ENCODE measurements around the gene EHMT2. TPM values are rescaled to one million over a fixed set of nuclear protein-coding genes. Genes with fewer than 3 reads are reported as not detected.

Gene EHMT2
- total RNA-seq, 1 experiment from 2014 or later = 68.3 TPM

DNA sequence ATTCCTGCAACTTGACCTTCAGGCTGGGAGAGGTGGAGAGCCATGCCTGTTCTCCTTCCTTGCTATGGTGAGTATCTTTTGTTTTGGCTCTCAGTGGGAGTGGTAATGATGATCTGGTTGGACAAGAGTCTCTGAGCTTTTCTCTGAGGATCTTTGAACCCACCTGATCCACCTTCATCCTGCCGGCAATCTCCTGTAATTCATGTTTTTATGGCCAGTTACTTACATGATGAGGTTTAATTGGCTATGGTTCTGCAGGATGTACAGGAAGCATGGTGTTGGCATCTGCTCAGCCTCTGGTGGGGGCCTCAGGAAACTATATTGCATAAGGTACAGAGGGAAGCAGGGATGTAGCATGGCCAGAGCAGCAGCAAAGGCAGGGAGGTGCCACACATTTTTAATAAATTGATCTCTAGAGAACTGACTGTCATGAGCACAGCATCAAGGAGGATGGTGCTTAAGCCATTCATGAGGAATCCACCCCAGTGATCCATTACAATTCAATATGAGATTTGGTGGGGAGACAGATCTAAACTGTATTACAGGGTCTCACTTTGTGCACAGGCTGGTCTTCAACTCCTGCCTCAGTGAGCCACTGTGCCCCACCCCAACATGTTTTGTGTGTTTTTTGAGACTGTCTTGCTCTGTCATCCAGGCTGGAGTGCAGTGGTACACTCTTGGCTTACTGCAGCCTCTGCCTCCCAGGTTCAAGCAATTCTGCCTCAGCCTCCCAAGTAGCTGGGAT lies 60.0 kb downstream of the EHMT2 start:
- Histone ChIP-seq H3K9me3 (ENCODE audit: insufficient read depth, low read depth) (no peaks in the 10 kb centered on the region), H3K4me1 (replicated peaks; ENCODE audit: insufficient read depth) (peaks cover 27% of the 10 kb centered on the region), H3K36me3 (ENCODE audit: low read depth) (peaks cover 44% of the 10 kb centered on the region), H3K27me3 (ENCODE audit: insufficient read depth, low read depth) (no peaks in the 10 kb centered on the region), H3K4me3 (peak overlapping the region; percentile 94), H3K79me2 (ENCODE audit: low read depth) (peaks cover 63% of the 10 kb centered on the region), H3K4me2 (peak overlapping the region; percentile 98), H4K20me1 (ENCODE audit: insufficient read depth) (peaks cover 41% of the 10 kb centered on the region), H3F3A (ENCODE audit: insufficient read depth, low read depth) (peaks cover 89% of the 10 kb centered on the region), H3K27ac (peak overlapping the region; percentile 77), H2AFZ (no peak overlapping the region), H3K9me2 (ENCODE audit: insufficient read depth) (no peaks in the 10 kb centered on the region)
- POLR2A ChIA-PET (ENCODE audit: unreplicated experiment) = interaction anchor here (0.7 kb wide), 1 partner anchor 119 kb away, joined by 4 read pairs; no protein-coding TSS in a partner anchor
- intact Hi-C loops (cut with micrococcal nuclease; ENCODE audit: unreplicated experiment) = no loop called here
- TF ChIP-seq, protein P1, sequence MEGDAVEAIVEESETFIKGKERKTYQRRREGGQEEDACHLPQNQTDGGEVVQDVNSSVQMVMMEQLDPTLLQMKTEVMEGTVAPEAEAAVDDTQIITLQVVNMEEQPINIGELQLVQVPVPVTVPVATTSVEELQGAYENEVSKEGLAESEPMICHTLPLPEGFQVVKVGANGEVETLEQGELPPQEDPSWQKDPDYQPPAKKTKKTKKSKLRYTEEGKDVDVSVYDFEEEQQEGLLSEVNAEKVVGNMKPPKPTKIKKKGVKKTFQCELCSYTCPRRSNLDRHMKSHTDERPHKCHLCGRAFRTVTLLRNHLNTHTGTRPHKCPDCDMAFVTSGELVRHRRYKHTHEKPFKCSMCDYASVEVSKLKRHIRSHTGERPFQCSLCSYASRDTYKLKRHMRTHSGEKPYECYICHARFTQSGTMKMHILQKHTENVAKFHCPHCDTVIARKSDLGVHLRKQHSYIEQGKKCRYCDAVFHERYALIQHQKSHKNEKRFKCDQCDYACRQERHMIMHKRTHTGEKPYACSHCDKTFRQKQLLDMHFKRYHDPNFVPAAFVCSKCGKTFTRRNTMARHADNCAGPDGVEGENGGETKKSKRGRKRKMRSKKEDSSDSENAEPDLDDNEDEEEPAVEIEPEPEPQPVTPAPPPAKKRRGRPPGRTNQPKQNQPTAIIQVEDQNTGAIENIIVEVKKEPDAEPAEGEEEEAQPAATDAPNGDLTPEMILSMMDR (conservative IDR thresholded peaks at IDR 0.05) = no peak
- no peak for TF ChIP-seq EZH2 (IDR thresholded peaks at IDR 0.05; ENCODE audit: low read depth)
- DNase-seq = no peak
- CTCF ChIA-PET = interaction anchor here (0.6 kb wide), 1 partner anchor 164 kb away, joined by 4 read pairs; no protein-coding TSS in a partner anchor
- no TSS peak for BruUV-seq (replicated peaks)

DNA sequence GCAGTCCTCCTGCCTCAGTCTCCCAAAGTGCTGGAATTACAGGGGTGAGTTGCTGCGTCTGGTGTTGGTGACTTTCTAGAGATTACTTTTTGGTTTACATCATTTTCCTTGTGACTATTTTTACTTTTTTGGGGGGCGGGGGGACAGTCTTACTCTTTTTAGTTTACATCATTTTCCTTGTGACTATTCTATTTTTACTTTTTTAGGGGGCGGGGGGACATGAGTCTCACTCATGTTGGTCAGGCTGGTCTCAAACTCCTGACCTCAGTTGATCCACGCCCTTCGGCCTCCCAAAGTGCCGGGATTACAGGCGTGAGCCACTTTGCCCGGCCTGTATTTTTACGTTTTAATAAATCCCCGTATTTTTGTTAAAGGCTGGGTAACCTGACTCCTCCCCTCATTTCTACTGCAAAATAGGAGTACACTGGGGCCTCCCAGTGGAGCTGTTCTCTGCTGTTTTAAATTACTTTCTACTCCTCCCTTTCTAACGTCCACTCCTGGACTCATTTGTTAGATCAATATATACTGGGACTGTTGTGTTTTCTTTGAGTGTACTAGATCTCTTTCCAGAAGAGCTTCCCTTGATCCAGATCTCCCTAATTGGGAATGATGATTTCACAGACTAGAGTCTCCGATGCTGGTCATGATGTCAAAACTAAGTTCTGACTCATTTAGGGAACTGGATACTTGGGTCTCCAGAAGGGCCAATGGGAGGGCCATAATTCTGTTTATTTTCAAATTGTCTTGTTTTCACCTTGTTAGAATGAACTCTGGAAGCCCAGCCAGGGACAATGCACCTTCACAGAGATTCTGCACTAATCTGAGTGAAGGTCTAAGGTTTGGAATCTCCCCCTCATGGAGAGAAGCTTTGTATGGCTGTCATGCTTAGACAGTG lies 60.8 kb downstream of the EHMT2 start:
- intact Hi-C loops (cut with micrococcal nuclease; ENCODE audit: unreplicated experiment) = no loop called here
- no peak overlapping the region for H2AFZ ChIP-seq
- H3K9me2 ChIP-seq (ENCODE audit: insufficient read depth) = no peaks in the 10 kb centered on the region
- TF ChIP-seq, protein P1 (conservative IDR thresholded peaks at IDR 0.05) = no peak; the same call in 1 of the 2 replicates
- TF ChIP-seq EZH2 (IDR thresholded peaks at IDR 0.05; ENCODE audit: low read depth) = no peak
- peak overlapping the region; percentile 77 for H3K27ac ChIP-seq
- peaks cover 43% of the 10 kb centered on the region for H4K20me1 ChIP-seq (ENCODE audit: insufficient read depth)
- no TSS peak for BruUV-seq (replicated peaks)
- ChIA-PET CTCF (no interaction called here), POLR2A (ENCODE audit: unreplicated experiment) (interaction anchor here (0.5 to 0.7 kb wide), 3 partner anchors 29 to 136 kb away, joined by 3 to 4 read pairs (median 3); a partner anchor contains a TSS)
- peak overlapping the region; percentile 94 for H3K4me3 ChIP-seq
- no peak for DNase-seq
- no peaks in the 10 kb centered on the region for H3K9me3 ChIP-seq (ENCODE audit: insufficient read depth, low read depth)
- H3K79me2 ChIP-seq (ENCODE audit: low read depth) = peaks cover 71% of the 10 kb centered on the region
- peak overlapping the region; percentile 98 for H3K4me2 ChIP-seq
- H3K4me1 ChIP-seq (replicated peaks; ENCODE audit: insufficient read depth) = peaks cover 33% of the 10 kb centered on the region
- H3K36me3 ChIP-seq (ENCODE audit: low read depth) = peaks cover 44% of the 10 kb centered on the region
- H3K27me3 ChIP-seq (ENCODE audit: insufficient read depth, low read depth) = no peaks in the 10 kb centered on the region
- H3F3A ChIP-seq (ENCODE audit: insufficient read depth, low read depth) = peaks cover 86% of the 10 kb centered on the region

DNA sequence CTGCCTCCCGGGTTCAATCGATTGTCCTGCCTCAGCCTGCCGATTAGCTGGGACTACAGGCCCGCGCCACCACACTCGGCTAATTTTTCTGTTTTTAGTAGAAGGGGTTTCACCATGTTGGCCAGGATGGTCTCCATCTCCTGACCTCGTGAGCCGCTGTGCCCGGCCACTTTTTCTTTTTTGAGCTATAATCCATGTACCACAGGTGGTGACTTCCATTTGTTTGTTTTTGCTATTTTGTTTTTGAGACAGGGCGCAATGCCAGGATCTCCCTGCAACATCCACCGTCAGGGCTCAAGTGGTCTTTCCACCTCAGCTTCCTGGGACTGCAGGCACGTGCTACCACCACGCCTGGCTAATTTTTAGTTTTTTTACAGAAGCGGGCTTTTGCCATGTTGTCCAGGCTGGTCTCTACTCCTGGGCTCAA lies 61.4 kb downstream of the EHMT2 start:
- intact Hi-C loops (cut with micrococcal nuclease; ENCODE audit: unreplicated experiment) = no loop called here

More for the DNA sequence above, 61.4 kb downstream of the EHMT2 start:
- H3K27ac ChIP-seq = peak overlapping the region; percentile 77
- peak overlapping the region; percentile 94 for H3K4me3 ChIP-seq
- H3K27me3 ChIP-seq (ENCODE audit: insufficient read depth, low read depth) = no peaks in the 10 kb centered on the region
- no peak for DNase-seq
- no peaks in the 10 kb centered on the region for H3K9me2 ChIP-seq (ENCODE audit: insufficient read depth)
- H4K20me1 ChIP-seq (ENCODE audit: insufficient read depth) = peaks cover 50% of the 10 kb centered on the region
- H3F3A ChIP-seq (ENCODE audit: insufficient read depth, low read depth) = peaks cover 86% of the 10 kb centered on the region
- peaks cover 38% of the 10 kb centered on the region for H3K4me1 ChIP-seq (replicated peaks; ENCODE audit: insufficient read depth)
- H2AFZ ChIP-seq = no peak overlapping the region
- H3K79me2 ChIP-seq (ENCODE audit: low read depth) = peaks cover 78% of the 10 kb centered on the region
- POLR2A ChIA-PET (ENCODE audit: unreplicated experiment) = interaction anchor here (0.5 to 0.6 kb wide), 2 partner anchors 28 to 136 kb away, joined by 3 read pairs; a partner anchor contains a TSS
- peak overlapping the region; percentile 98 for H3K4me2 ChIP-seq
- no peak for TF ChIP-seq EZH2 (IDR thresholded peaks at IDR 0.05; ENCODE audit: low read depth)
- TF ChIP-seq, protein P1 (conservative IDR thresholded peaks at IDR 0.05) = no peak
- no TSS peak for BruUV-seq (replicated peaks)
- CTCF ChIA-PET = no interaction called here
- H3K9me3 ChIP-seq (ENCODE audit: insufficient read depth, low read depth) = no peaks in the 10 kb centered on the region
- peaks cover 44% of the 10 kb centered on the region for H3K36me3 ChIP-seq (ENCODE audit: low read depth)
